HG02973 (cell line): Measurements from ENCODE around the gene KY.

Source experiments
- ATAC-seq: cut with Tn5 transposase; IDR thresholded peaks from one replicate; pipeline ENCODE4 v1.9.1; 2021; ENCODE audit warnings: moderate library complexity; ENCODE audit not compliant: unreplicated experiment

KY gene

GRCh38 chr3:134622806-134623365 lies 27.9 kb downstream of the KY start:
- no peak for ATAC-seq

DNA sequence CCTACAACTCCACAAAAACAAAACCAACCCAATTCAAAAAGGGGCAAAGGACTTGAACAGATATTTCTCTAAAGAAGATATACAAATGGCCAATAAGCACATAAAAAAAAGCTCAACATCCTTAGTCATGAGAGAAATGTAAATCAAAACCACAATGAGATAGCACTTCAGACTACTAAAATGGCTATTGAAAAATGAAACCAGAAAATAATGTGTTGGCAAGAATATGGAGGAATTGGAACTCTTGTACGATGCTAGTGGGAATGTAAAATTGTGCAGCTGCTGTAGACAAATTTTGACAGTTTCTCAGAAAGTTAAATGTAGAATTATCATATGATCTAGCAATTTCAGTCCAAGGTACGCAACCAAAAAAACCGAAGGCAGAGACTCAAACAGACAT lies 29.0 kb downstream of the KY start:
- ATAC-seq, result no peak

DNA sequence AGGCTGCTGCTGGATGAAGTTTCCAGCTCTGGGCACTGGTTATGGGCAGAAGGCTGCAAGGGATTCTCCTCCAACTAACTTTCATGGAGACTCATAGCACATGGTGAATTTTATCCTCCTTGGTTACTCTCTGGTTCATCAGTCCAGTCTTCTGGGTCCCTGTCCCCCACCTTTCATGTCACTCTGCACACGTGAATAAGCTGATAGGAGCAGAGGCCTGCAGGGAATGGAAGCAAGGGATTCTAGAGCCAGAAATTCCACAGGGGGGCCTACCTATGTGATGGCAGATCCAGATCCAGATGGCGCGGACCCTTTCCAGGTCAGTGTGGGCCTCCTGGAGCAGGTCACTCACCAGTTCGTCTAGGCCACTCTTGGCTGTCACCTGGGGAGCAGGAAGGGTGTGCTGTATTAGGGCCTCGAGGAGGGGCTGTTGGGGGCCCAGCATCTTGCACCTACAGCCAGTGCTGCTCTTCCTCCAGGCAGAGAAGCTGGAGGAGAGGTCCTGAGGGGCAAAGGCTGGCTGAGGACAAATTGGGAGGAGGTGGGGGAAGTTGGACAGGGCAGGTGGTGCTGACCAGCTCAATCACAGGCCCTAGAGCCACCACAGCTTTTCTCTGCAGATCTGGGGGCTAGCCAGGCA lies 30.2 kb downstream of the KY start:
- no peak for ATAC-seq

DNA sequence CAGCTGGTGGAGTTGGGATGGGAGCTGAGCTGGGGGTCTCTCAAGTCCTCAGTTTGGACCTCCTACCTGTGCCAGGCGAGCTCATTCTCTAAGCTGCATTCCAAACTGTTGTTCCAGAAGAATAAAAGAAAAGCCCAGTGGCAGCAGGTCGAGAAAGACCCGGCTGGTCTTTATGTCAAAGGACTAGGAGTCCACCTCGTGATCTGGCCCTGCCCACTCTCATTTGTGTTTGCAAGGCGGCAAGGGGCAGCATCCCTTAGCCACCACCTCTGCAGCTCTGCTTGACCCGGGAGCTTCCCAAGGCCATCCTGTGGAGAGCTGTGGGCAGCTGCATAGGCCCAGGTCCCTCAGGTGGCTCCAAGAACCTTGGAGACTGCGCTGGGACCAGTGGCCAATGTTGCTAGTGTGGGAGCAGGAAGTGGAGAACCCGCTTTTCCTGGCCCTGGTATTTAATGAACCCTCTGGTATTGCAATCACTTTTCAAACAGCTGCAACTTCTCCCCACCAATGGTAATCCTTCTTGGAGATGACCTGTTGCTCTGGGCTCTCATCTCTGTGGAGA lies 30.9 kb downstream of the KY start:
- no peak for ATAC-seq

GRCh38 chr3:134619301-134619615 lies 31.6 kb downstream of the KY start:
- ATAC-seq, result no peak

DNA sequence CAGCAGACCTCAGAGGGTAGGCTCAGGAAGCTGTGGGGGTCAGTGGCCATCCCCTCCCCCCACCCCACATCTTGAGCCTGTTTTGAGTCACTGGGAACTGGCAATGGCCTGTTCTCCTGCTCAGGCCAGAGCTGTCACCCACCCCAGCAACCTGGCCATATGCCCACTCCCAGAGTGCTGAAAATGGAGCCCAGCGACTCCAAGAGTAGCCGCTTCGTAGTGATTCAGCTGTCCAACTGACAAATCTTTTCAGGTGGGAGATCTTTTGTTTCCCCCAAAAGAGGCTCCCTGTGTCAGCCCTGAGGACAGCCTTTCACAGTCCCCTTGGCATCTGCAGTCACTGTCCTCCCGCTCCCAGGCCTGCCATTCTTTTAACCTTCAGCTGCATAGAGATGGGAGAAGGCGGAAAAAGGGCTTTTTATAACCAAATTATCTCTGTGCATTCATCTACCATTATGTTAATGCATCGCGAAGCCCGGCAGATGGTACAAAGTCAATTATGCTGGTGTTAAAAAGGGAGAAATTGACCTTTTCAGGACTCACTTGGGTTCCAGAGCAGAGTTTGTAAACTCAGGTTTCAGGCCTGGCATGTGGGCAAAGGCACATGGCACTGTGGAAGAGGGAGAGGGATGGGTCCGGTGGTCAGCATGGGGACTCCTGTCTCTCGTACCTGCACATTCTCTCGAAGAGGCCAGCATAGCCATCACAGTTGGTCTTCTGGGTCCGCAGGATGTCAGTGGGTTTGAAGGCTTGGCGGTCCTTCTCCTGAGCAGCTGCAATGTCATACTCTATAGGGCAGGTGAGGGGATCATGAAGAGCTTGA lies 32.1 kb downstream of the KY start:
- ATAC-seq, result no peak

DNA sequence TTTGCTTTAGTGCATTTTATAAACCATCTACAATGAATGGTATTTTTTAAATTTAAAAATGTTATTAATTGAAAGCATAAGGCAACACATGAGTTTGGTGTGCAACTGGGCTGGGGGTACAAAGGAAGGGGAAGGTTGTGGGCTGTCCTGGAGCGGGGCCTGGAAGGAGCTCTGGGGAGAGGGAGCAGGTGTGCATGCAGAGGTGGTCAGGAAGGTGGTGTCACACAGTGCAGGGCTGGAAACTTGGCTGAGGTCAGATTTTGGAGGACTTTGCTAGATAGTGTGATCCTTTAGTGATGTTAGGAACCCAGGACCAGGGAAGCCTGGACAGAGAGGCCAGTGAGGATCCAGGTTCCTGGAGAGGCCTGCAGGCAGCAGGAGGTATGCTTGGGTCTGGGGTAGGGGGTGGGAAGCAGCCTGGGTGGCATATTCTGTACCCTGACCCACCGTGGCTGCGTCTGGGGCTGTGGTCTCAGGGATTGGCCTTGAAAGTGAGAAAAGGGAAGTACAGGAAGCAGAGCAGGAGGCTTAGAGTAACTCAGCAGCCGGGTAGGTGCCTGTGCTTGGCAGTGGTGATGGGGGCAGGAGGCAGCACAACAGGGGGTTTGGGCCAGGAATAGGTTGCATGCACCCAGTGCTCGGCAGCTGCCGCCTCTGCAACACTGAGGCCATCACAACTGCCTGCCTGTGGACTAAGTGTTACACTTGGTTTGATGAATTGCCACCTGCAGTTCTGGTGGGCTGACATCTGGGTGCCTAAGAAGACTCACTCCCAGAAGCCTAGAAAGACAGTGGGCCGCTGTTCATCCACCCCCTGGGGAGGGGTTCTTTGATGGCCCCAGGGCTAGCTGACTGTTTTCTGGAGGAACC lies 33.0 kb downstream of the KY start:
- ATAC-seq, result no peak

GRCh38 chr3:134615743-134616142 lies 35.1 kb downstream of the KY start:
- no peak for ATAC-seq

DNA sequence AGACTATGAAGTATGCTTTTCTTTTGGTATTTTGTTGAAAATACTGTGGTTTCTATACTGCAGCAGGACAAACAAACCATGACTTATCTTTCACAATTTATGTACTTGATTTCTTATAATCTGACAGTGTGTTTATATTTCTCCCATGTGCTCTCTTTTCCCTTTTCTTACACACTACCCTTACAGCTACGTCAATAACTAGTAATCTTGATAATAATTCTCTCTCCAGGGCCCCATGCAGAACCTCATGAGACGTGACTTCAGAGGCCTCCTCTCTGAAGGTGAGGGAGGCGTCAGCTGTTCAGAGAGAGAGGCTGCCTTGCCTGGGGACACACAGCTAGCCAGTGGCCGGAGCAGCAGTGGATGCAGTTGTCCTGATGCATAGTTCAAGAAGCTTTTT lies 35.9 kb downstream of the KY start:
- no peak for ATAC-seq

- ATAC-seq, result no peak
Measured at GRCh38 chr3:134613006-134613520, 37.8 kb downstream of the KY start.

DNA sequence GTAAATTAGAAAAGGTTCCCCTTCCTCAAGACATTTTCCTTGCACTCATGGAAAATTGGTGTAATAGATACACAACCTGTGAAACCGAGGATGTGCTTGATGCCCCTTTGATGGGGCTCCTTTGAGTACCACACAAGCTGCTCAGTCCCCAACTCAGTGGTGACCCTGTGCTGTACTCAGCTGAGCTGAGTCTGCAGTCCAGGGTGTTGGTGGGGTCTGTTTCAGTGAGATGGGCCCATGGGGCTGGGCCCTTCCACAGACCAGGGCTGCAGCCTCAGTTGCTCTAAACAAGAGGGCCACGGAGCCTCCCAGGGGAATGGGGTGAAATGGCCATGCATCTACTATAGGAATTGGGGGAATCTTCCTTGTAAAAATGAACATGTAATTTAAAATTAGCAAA lies 39.3 kb downstream of the KY start:
- ATAC-seq, result no peak

GRCh38 chr3:134610432-134611385 lies 40.1 kb downstream of the KY start:
- ATAC-seq, result no peak

DNA sequence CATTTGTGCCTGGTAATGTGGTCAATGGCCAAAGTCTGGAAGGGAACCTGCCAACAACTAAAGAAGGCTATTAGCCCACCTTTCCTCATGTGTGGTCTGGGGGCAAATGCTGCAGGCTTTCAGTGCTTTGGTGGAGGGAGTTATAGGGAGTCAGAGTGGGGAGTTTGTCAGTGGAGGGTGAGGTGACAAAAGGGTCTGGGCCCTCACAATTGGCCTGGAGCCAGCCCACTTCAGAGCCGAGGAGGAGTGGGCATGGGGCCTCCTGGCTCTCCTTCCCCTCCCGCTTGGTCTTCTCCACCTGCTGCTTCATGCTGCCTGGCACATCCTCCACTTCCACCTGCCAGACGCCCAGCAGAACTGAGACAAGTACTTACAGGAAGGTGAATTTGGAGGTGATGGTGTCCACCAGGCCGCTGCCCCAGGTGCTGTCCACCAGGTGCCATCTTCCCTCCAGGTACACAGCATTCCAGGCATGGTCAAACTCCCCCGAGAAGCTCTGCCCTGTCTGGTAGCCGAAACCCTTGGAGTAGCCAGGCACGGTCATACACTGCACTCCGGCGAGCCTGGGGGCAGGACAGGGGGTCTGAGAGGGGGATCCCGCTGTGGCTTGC lies 40.9 kb downstream of the KY start:
- no peak for ATAC-seq

DNA sequence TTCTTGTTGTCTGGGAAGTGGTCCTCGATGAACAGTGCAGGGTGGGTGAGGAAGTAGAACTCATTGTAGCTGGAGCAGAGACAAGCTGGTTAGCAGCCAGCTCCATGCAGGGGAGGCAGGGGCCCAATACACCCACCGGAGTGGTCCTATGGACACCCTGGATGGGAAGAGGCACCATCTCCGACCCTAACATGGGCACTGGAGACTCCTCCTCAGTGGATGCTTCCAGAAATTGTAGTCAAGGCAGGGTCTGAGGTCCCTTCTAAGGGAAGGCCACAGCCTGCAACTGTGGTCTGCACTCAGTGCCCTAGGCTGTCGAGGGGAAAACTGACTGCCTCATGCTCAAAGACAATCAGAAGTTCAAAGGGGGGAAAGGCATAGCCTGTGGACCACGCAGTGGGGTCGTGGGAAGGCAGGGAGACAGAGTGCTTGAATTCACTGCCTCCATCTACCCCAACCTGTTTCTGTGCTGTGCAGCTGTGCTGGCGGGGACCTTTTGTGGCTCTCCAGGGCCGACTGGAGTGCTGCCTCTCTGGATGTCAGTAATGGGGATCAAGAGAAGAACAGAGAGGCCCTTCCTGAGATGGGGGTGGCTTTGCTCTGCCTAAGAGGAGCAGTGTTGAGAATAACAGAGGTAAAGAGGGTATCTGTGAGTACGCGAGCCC lies 41.9 kb downstream of the KY start:
- no peak for ATAC-seq

DNA sequence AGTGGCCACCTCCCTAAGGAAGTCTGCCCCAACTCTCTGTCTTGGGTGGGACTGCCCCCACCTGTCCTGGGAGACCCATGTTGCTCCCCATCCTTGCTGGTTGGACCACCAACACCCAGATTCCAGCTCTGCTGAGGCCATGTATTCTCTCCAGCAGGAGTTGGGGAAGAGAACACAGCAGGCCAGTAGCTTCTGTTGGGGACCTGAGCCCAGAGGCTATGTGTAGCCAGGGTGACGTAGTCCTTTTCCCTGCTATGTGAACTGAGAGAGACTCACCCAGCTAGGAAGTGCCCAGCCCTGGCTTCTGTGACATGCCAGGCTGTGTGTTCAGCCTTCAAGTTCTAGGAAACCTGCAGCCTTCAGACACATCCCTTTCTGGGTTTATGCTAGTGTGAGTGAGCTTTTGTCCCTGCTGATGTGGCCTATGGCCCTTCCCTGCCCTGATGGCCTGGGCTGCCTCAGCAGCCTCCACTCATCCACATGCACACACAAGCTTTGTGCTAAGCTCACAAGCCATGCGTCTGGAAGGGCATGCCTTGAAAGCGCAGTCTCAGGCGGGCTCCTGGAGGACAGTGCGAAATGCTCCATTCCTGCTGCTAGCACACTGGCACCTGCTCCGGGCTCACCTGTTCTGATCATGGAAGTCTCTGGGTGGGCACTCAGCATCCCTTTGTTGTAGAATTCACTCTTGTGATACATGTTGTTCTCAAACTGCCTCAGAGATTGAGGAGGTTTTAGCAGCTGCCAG lies 42.6 kb downstream of the KY start:
- ATAC-seq, result no peak

GRCh38 chr3:134607054-134608022 lies 43.5 kb downstream of the KY start:
- no peak for ATAC-seq
